HTR-8/SVneo (cell line): Measurements from ENCODE around the gene CACNA1I.

Experiments used
- DNase-seq: peaks from one replicate; pipeline ENCODE4 v3.0.0; 2011; ENCODE audit warnings: low spot score, mixed read lengths; ENCODE audit not compliant: insufficient read length
- FAIRE-seq: peaks from 2 replicates; lab custom pipeline; 2011; peaks lifted over from hg19 to GRCh38; lab: Jason Lieb, UNC

Gene CACNA1I

DNA sequence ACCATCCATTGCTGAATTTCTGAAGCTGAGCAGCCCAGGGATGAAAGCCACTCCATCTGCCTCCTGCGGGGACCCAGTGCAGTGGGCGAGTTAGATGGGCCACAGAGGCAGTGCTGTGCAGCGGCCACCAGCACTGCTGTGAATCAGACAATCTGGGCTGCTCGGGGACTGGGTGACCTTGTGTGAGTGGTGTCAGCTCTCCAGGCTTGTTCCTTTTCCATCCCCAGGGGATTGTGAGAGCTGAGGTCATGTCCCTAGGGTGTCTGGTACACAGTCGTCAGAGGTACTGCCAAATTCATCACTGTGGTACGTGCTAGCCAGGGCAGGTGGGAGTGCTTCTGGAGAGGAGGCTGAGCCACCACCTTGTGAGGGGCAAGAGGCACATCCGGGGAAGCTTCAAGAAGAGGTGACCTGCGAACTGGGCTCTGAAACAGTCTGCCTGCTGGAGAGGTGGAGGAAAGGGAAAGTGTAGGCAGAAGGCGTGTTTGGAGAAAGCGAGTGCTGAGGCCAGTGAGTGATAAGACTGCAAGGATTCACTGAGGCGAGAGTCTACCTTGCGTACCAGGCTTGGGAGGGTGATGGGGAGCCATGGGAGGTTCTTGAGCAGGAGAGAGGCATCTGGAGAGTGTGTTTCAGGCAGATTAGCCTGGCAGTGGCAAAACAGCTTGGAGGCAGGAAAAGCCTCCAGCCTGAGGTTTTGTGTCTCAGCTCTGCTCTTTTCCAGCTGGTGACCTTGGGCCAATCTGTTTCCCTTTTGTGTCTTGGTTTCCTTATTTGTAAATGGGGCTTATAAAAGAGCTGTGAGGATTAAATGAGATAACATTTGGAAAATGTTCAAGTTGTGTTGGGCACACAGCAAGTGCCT, 22.7 kb downstream of the CACNA1I start:
- FAIRE-seq (no peak), DNase-seq (no peak)

DNA sequence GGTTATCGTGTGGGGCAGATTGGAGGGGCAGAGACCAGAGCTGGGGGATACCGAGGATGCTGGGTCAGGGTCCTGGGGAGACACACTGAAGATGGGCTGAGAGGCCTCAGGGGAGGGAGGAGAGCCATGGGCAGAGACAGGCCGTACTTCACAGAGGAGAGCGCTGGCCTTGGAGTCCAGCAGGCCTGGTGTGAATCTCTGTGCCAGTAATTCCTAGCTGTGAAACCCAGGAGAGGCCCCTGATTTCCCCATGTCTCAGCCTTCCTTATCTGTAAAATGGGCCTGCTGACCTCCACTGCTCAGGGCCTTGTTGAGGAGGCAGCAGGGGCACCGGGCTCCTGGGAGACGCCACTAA, 23.4 kb downstream of the CACNA1I start:
- DNase-seq (no peak), FAIRE-seq (no peak)

DNA sequence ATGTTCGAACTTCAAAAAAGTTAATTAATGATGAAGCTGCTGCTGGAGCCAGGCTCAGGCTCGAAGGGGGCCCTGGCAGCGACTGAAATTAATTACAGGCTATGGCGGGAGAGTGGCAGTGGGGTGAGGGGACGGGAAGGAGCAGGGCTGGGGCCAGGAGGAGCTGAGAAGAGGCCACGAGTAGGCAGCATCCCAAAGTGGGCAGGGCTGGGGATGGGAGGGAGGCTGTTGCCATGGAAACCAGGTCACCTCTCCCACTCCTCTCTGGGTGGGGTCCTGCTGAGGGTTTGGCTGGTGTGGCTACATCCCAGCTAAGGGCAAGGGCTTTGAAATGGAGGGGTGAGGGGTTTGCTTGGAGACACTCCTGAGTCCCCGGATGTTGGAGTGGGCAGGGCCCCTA, 23.9 kb downstream of the CACNA1I start:
- DNase-seq: no peak

DNA sequence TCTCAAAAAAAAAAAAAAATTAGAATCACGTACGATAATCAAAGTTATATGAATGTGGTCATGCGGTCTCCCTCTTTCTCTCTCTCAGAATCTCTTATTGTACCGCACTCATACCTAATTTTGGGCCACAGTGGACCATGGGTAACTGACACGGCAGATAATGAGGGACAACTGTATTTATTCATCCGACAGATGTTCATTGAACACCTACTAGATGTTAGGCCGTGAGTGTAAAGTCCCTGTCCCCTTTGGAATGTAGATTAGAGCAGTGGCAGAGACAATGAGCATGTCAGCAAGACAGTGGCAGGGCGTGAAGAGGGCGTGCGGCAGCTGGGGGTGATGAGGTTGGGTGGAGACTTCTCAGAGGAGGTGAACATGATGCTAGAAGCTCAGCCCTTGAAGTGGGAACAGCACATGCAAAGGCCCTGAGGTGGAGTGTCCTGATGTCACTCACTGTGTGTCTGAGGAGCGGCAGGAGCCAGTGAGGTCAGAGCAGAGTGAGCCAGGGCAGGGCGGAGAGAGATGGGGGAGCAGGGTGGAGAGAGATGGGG, 25.1 kb downstream of the CACNA1I start:
- FAIRE-seq (no peak), DNase-seq (no peak)

More for the DNA sequence above, 23.9 kb downstream of the CACNA1I start:
- no peak for FAIRE-seq

DNA sequence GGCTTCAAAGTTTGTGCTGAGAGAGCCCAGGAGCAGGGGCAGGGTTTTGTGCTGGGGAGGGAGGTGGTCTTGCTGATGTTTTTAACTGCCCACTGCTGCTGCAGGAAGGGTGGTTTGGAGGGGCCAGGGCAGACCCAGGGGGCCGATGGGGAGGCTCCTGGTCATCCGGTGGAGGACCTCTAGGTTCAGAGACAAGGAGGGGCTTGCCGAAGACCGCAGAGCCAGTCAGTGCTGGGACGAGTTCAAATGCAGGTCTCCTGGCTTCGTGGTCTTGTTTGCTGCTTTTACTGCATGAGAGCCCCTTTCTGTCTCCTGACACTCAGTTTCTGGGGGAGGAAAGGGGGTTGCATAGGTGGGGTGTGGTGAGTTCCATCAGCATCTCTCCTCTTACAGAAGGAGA, 26.0 kb downstream of the CACNA1I start:
- FAIRE-seq: no peak
- DNase-seq: no peak

DNA sequence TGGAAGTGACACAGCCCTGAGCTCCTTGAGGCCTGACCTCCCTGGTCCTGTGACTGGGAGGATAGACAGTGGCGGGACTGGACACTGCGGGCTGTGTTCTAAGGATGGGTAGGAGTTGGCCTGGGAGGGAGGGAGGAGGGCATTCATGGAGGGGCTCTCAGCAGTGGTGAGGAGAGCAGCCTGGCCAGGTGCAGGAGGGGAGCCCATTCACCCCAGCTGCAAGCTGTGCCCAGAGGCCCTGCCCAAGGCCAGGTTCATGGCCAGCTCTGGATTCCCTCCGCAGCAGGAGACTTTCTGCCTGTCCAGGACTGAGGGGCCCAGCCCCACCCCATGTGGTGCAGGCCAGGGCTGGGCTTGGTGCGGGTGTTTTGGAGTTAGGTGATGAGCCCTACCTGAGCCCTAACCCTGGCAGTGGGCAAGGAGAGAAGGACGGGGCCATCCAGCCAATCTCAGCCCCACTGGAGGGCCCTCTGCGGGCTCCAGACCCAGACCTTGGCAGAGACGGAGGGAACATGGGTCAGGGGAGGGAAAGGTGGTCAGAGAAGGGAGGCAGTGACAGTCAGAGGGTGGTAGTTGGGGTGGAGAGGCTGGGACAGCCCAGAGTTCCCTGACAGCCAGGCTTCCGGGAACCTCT, 26.8 kb downstream of the CACNA1I start:
- DNase-seq (no peak), FAIRE-seq (no peak)

DNA sequence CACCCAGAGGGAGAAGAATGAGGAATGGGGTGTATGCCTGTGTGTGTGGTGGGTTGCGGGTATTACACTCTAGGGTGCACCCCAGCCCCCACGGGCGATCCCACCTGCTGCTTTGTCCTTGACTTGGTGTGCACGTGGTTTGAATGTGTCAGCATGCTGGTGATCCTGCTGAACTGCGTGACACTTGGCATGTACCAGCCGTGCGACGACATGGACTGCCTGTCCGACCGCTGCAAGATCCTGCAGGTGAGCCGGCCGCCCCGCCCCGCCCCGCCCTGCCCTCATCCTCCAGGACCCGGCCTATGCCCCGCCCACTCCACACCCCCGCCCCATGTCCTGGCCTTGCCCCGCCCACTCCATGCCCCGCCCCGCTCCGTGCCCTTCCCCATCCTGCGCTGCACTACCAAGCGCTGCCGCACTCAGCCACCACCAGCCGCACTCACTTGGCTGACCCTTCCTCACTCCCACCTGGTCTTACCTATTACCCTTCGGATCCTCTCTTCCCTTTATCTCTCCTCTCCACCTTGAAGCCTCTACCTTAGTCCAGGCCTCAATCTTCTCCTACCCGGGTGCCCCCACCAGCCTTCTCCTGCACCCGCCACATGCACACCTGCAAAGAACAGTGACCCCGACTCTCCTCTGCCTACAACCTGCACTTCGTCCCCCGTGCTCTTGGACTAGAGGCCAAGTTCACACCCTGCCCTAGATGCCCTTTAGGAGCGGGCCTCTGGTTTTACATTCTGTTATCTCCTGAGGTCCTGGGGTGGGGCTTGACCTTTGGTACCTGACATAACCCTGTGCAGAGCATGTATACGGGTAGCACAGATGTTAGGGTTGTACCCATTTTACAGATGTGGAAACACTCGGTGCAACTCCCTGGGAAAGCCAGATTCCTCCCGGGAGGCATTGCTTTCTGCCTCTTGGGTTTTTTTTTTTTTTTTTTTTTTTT, 27.7 kb downstream of the CACNA1I start:
- DNase-seq: no peak
- FAIRE-seq: no peak

DNA sequence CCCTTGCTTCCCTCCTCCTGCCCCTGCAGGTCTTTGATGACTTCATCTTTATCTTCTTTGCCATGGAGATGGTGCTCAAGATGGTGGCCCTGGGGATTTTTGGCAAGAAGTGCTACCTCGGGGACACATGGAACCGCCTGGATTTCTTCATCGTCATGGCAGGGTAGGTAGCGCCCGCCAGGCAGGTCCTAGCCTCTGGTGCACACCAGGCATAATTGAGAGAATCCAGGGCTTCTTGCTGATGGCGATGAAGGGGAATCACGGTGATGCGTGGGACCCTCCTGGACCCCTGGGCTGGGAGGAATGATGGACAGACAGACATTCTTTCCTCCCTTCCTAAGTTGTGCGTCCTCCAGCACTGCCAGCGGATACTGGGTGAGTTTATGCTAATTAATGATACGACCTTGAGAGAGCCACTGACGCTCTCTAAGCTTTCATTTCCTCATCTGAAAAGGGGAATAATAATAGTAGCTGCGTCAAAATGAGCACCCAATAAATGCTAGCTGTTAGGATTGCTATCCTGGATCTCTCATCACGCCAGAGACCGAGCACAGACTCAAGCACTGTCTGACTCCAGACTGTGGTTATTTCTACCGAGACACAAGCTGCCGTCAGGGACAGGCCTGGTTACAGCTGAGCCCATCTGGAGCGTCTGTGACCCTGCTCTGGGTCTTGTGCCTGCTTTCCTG, 30.1 kb downstream of the CACNA1I start:
- DNase-seq (no peak), FAIRE-seq (no peak)

DNA sequence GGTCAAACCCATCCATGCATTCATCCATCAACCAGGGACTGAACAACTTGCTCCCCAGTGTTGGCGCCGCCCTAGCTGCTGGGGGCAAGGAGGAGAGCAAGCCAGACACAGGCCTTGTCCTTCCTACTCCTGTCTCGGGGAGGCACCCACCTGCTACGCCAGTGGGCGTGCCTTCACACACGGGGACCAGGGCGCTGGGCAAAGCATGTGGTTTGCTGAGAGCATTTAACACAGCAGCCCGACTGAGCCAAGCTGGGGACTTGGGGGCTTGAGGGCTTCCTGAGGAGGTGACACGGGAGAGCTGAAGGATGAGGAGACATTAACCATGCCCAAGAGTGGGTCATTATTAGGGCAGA, 30.6 kb downstream of the CACNA1I start:
- DNase-seq (no peak), FAIRE-seq (no peak)

DNA sequence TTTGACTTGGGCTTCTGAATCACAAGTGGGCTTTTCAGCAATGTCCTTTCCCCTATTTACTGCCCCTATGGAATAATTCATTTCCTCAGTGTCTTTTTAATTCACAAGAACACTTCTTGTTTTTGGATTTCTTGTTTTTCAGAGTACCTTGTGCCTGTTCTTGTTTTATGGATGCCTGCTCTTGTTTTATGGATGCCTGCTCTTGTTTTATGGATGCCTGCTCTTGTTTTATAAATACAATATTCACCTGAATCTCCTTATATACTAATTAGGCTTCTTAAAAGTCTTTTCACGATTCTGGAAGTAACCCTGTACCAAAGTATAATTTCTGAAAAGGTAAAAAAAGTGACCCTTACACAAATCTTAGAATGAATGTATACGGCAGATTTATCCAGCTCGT, 32.8 kb downstream of the CACNA1I start:
- DNase-seq (no peak), FAIRE-seq (no peak)

DNA sequence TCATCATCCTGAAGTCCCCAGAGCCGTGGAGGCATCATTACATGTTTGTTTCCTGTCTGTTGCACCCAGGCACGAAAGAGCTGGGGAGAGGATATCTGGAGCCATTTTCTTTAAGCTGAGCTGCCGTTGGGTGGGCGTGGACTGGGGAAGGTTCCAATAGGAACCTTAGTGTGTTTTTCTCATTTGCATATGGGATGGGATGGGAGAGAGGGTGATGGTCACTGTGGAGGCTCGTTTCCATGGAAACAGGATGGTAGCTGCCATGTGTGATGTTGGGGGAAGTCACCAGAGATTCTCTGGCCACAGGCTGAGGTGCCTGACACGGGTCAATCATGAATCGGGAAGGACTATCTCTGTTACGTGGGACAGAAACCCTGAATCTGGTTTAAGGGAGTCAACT, 39.7 kb downstream of the CACNA1I start:
- FAIRE-seq: no peak
- DNase-seq: no peak

DNA sequence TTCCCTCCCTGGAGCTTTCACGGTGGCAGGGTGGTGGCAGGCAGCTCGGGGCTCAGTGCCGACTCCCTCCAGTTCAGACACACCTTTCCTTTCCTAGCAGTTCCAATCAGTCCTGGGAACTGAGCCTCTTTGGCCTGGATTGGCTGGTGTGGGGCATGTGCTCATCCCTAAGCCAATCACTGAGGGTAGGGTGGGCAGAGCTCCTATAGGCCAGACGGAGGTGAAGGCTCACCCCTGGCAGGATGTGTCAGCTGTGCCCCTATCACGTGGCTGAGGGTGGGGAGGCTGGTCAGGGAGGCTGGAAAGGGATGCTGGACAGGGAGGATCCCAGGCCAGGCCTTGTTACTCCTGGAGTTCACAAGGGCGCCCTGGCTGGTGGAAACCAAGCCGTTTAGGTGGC, 40.2 kb downstream of the CACNA1I start:
- no peak for FAIRE-seq
- no peak for DNase-seq

DNA sequence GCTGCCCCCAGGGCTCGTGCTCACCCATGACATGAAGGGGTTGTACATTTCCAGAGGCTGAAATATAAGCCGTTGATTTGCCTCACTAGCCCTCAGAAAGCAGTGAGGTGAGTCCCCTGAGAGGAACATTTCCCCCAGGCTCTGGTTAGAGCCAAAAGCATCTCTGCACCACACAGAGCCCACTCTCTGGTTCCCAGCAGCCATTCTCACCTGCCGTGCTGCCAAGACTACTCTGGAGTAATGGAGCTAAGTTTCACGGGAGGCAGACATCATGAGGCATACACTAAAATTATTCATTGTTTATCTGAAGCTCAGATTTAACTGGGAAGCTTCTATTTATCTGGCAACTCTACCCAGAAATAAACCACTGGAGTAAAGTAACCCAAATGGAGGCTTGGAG, 40.8 kb downstream of the CACNA1I start:
- no peak for DNase-seq
- no peak for FAIRE-seq

DNA sequence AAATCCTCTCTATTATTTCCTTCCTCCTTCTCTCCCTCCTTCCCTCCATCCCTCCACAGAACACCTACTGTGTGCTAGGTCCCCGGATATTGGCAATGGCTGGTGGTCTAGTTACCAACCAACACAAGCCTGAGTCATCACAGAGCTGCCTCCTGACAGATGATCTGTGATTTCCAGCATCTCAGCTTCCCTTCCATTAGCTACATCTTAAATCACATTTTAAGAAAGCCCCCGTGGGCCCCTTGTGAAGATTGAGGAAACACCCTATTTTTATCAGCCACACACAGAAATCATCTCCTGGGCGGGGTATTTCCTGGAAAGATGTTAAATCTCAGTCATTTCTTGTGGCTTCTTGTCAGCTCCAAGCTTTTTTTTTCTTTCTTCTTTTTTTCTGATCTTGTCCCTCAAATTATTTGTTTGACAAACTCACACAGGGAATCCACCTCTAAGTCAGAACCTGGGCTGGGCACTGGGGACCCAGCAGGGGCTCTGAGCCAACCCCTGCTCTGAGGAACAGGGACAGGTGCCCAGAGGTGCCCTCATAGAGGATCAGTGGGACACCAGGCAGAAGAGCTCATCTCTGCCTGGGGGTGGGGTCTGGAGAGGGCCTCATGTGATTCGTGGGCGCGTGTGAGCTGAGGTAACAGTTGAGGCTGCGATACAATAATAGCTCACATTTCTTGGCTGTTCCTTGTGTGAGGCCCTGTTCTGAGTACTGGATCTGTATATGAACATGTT, 42.4 kb downstream of the CACNA1I start:
- FAIRE-seq: no peak
- DNase-seq: no peak

DNA sequence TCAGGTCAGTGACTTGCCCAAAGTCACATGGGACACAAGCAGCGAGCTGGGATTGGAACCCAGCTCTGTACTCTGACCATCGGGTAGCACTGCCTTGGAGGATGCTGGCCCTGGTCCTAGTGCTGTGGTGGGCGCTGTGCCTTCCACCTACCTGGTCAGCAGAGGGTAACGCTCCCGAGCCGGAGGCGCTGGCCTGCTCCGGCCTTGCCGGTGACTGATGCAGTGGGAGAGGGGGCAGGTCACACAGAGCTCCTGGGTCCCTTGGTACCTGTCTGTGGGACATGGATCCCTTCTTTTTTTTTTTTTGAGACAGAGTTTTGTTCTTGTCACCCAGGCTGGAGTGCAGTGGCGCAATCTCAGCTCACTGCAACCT, 43.0 kb downstream of the CACNA1I start:
- FAIRE-seq (no peak), DNase-seq (no peak)

DNA sequence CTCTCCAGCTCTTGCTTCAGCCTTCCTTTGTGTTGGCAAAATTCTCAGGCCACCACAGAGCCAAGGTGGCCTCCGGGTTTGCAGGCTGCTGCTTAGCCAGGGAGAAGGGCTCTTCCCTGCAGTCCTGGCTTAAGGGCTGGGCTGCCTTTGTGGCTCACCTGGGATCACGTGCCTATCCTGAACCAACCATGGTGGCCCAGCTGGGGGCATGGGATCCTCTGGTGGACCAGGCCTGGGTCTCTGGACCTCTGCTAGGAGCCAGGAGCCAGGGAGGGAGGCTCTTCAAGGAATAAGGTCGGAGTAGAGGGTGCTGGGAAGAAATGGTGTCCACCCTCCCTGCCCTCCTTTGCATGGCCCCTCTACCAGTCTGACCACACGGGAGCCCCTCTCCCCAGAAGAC, 43.9 kb downstream of the CACNA1I start:
- no peak for DNase-seq
- FAIRE-seq: no peak

DNA sequence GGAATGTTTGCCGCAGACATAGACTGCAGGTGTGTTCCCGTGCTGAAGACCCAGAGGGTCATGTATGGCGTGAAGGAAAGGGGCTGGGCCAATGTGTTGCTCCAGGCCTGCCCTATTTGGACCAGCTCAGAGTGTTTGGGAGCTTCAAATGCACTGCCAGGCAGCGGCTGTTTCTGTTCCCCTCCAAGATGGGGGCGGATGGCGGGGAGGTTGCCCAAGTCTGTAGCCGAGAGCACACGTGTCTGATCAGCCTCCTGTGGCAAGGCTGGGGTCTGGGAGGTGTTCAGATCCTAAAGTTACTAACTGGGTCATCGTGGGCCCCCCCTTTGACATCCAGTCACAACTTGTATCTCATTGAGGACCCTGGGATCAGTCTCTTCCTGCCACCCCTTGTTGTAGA, 45.5 kb downstream of the CACNA1I start:
- FAIRE-seq: no peak

DNA sequence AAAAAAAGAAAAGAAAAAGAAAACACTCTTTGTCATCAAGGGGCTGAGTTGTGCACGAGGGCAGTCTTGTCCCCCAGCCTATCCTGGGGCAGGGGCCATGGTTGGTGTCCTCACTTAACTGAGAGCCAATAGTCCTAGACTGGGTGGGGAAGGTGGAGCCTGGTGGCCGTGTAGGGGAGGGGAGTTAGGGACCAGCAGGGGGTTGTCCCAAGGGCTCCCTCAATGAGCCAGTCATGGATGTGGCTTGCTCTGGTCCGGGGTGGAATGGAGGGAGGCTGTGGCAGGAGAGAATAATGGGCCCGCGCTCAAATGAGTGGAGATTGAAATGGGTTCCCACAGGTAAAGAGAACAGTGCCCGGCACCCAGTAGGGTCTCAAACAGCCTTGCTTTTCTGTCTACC, 46.2 kb downstream of the CACNA1I start:
- no peak for DNase-seq
- no peak for FAIRE-seq

More for the DNA sequence above, 45.5 kb downstream of the CACNA1I start:
- DNase-seq: no peak

DNA sequence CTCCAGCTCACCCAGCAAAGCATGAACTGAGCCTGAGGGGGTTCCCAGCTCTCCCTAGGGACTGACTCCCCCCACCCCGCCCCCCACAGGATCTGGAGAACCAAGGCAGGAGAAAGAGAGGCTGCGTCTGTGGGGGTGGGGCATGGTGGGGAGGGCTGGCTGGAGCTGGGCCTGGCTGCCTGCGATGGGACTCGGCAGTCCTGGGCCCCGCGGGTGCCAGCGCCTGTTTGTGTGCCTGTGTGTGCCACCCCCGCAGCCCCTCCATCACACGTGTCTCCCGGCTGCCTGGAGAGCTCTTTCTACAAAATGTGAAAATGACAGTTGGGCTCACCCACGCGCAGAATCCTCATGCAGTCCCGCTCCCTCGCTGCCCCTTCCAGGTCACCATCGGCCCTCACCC, 46.8 kb downstream of the CACNA1I start:
- DNase-seq: no peak
- no peak for FAIRE-seq
